NT2/D1 (cell line): ENCODE data around the gene ZBTB7A.

Experiments
- SUZ12 ChIP-seq: IDR thresholded peaks from 2 replicates; pipeline ENCODE4 v1.6.1; 2011; ENCODE audit not compliant: insufficient read length, insufficient read depth; ENCODE audit errors: extremely low read depth
- YY1 ChIP-seq: IDR thresholded peaks from 2 replicates; pipeline ENCODE4 v1.6.1; 2011; ENCODE audit not compliant: insufficient read length, insufficient read depth
- ZNF274 ChIP-seq: IDR thresholded peaks from 2 replicates; pipeline ENCODE4 v1.6.1; 2011; ENCODE audit warnings: mild to moderate bottlenecking, low read depth, low read length

DNA sequence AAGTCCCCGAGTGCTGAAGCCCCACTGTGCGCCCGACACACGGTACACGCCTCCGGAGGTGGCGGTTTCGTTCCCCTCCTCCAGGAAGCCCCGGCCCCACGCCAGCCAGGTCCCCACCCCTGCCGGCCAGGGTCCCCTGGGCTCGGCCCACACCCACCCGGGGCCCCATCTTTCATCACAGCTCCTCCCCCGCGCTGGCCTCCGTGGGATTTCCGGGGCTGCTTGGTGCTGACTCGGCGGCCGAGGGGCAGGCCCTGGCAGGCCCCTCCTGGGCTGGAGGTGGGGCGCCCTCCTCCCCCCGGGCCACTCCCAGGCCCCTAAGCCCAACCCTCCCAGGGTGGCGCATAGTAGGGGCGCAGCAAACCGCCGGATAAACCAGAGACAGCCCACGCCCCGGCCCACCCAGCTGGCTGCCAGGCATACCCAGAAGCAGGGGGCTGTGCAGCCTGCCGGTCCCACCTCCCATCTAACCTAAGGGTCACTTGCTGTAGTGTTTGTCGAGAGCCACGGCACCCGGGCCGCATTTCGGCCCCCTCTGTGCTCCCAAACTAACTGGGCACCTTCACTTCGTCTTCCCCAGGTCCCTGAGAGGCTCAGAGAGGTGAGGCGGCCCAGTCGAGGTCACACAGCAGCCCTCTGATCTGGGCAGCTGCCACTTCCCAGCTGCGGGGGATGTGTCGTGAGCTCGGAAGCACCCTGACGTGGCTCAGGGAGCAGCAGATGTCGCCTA lies 6.6 kb downstream of the ZBTB7A start:
- no peak for TF ChIP-seq YY1
- TF ChIP-seq ZNF274 = no peak
- TF ChIP-seq SUZ12 = no peak
